Measurements from ENCODE around the gene C17orf67.

DNA sequence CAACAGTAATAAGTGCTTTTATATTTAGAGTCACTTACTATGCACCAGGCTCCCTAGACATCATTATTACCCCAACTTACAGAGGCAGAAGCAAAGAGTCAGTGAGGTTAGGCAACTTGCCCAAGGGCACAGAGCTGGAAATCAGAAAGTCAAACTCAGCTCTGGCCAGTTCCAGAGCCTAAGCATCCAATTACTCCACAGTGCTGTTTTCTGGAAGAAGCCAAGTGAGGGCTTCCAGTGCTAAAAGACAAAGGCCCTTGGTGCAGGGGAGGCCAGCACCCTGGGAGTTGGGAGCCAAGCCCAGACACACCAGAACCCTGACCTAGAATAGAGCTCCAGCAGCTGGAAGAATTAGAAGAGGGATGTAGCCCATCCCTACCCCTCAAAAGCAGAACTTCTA, 40.2 kb downstream of the C17orf67 start:
- TF ChIP-seq, protein P1, sequence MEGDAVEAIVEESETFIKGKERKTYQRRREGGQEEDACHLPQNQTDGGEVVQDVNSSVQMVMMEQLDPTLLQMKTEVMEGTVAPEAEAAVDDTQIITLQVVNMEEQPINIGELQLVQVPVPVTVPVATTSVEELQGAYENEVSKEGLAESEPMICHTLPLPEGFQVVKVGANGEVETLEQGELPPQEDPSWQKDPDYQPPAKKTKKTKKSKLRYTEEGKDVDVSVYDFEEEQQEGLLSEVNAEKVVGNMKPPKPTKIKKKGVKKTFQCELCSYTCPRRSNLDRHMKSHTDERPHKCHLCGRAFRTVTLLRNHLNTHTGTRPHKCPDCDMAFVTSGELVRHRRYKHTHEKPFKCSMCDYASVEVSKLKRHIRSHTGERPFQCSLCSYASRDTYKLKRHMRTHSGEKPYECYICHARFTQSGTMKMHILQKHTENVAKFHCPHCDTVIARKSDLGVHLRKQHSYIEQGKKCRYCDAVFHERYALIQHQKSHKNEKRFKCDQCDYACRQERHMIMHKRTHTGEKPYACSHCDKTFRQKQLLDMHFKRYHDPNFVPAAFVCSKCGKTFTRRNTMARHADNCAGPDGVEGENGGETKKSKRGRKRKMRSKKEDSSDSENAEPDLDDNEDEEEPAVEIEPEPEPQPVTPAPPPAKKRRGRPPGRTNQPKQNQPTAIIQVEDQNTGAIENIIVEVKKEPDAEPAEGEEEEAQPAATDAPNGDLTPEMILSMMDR (IDR thresholded peaks at IDR 0.05; ENCODE audit: poor library complexity) = no peak
- no peak for TF ChIP-seq EZH2 (IDR thresholded peaks at IDR 0.05; ENCODE audit: borderline replicate concordance)
